GM20000 (cell line): ENCODE data around the gene AMBP.
"Not testable (repeated sequence)": the region's sequence is repeated elsewhere in the genome, so short reads cannot be mapped to it uniquely, and the experiment has no call there.

Source experiments
- DNase-seq: peaks from one replicate; pipeline ENCODE4 v3.0.0; 2012; ENCODE audit warnings: low spot score
- CTCF ChIP-seq: IDR thresholded peaks from 2 replicates; pipeline ENCODE4 v1.5.1; 2012; ENCODE audit warnings: mild to moderate bottlenecking, control low read depth; ENCODE audit errors: extremely low read depth, missing control alignments

AMBP gene

DNA sequence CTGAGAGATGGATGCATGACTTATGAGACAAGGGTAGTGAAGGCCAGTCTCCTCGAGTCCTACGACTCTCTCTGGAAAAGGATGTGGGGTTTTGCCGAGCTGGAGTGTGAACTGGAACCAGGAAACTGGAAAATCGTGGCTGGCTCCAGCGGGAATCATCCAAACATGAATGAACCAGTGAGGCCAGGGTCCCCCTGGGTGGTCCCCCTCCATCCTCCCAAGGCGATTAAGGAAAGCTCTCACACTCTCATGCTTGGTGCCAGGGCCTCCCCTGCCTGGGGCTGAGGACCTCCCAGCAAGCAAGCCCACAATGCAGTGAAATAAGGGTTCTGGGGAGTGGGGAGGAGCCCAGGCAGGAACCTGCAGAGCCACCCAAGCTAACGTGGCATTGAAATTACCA is 9.6 kb upstream of the AMBP start:
- no peak for TF ChIP-seq CTCF

GRCh38 chr9:114086607-114087006 is 8.5 kb upstream of the AMBP start:
- no peak for DNase-seq
- no peak for TF ChIP-seq CTCF

More for the DNA sequence above, 9.6 kb upstream of the AMBP start:
- DNase-seq, result no peak

DNA sequence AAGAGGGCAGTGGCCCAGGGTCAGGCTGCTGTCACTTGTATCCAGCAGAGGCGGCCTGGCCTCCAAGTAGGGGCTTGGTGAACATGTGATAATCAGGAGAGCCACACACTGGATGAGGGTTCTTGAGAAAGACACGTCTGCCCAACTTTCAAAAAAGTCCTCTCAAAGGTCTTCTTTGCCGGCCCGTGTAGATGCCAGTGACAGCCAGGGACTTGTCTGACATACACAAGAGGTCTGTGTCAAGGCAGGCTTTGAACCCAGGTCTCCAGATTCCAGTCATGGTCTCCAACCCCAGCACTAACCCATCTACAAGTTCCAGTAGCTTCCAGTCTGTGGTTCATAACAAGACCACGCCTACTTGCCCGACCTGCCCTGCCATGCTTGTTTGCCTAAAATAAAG is 7.9 kb upstream of the AMBP start:
- TF ChIP-seq CTCF, result no peak
- DNase-seq, result no peak

DNA sequence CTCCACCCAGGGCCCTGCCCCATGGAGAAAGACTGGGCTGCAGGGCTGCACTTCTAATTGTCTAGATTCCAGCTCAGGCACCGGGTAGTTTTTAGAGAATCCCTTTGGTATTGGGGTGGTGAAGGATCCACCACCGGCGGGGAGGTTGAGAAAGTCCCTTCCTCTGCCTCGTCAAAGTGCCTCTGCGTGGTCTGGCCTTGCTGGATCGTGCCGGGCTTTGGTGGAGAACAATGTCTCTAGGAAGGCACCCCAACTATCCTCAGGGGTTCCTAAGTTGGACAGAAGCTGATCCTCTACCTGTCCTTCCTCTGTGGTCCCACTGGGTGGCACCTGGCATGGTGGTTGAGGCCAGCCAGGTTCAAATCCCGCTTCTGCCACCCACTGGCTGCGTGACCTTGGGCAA is 7.3 kb upstream of the AMBP start:
- DNase-seq, result no peak
- no peak for TF ChIP-seq CTCF

- DNase-seq, result no peak
- TF ChIP-seq CTCF, result no peak
These were observed 6.4 kb upstream of the AMBP start for GRCh38 chr9:114084282-114085073.

- TF ChIP-seq CTCF, result no peak
- DNase-seq, result no peak
These were observed 5.6 kb upstream of the AMBP start for GRCh38 chr9:114083666-114084065.

- DNase-seq, result not testable (repeated sequence)
These were observed 4.8 kb upstream of the AMBP start for GRCh38 chr9:114082763-114083412.
